Stimulated activated CD8-positive, alpha-beta memory T cell treated with anti-CD3 and anti-CD28 coated beads, Interleukin-12 subunit alpha, Interleukin-12 subunit beta, amount 100 ng/mL, for 4 hours (primary cell): Measurements from ENCODE around the gene TAF7L.

Experiments
- DNase-seq: peaks from one replicate; pipeline ENCODE4 v3.0.0-alpha.2; 2020; ENCODE audit warnings: low read depth

TAF7L gene

DNA sequence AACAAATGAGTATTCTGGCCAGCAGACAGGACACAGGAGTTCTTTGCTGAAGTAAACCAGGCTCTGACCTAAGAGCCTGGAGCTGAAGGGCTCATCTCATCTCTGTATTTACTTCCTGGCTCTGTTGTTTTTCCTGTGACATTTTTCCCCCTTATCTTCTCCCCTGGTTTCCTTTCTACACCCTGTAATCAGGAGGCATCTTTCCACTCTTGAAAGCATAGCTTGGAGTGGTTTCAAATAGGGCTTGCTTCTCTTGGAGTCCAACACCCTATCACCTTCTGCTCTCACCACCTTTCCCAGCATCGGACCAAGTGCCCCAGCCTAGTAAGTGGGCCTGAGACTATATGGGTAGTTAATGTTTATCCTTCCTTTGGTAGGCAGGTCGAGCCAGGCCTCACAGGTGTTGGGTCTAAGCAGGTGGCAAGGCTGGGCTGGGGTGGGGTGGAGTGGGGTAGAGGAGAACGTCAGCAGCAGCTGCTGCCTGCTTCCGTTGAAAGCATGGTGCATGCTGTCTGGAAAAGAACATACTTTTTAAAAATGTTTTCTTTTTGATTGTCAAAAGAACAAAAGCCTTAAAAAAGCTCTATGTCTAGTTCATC, 70.4 kb downstream of the TAF7L start:
- DNase-seq, result no peak

DNA sequence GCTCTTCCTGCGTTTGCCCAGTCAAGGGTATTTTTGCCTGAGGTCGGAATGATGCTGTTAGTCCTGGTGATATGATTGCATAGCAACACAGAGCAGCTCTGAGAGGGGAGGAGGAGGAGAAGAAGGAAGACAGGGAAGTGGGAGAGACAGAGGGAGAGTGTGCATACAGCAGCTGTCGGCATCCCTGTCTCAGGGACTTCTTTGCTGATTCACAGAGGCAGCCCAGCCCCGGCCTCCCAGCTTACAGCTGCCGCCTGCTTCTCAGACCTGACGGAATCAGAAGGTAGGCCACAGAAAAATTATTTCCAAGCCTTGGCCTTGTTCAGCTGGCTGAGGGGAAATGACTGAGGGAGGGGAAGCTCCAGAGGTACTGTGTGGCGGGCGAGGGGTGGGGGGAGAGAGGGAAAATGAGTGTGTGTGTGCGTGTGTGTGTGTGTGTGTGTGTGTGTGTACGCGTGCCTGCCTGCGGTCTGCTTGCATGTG, 71.2 kb downstream of the TAF7L start:
- DNase-seq, result no peak

DNA sequence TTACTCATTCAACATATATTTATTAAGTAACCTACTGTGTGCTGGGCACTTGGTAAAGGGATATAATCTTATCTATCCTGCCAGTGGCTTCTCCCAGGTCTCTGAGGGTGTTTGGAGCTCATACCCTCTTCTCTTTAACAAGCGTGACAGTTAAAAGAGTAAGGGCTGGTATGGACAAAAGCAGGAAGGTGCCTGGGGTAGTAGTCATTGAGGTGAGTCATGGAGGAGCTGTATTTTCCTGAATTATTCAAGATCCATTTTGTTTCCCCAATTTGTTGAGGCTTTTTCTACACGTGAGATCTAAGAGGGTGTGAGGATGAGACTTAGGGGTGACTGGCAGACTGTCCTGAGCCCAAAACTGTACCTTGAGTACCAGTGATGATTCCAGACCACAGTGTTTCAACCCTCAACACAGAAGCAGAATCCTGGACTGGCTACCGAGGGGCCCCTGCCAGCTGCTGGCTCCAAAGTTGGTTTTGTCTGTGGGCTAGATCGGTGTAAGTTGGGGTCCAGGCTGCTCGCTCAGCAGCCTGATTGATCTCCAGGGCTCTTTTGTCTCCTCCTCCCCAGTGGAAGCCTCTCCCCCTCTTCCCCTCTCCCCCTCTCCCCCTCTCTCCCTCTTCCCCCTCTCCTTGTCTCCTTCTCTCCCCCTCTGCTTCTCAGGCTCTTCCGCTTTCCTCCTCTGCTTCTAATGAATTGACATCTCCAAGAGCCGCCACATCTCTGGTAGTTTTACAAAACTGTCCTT, 71.8 kb downstream of the TAF7L start, which contains the start of gene DRP2:
DRP2 (plus strand) TSS at position 671 of the 748 bp plus-strand sequence. CDS start 11,862 bp downstream, outside the sequence.
- DNase-seq, result no peak
